Neural progenitor cell (in vitro differentiated cells): ENCODE results near the gene INO80.

Experiments
- CTCF ChIP-seq: fragments of 200-600 bp; sonication (generic); IDR thresholded peaks from 2 replicates; pipeline ENCODE4 v1.5.1; 2017; ENCODE audit warnings: antibody characterized with exemption, mild to moderate bottlenecking
- EZH2 ChIP-seq: fragments of 200-600 bp; sonication (generic); IDR thresholded peaks from 2 replicates; pipeline ENCODE4 v1.6.1; 2017; ENCODE audit warnings: antibody characterized with exemption, mild to moderate bottlenecking, moderate library complexity

- TF ChIP-seq CTCF (no peak), EZH2 (no peak)
Observed at GRCh38 chr15:40964634-40965033, 151.4 kb downstream of the INO80 start.
